GM12878 (cell line): ENCODE measurements around the gene LDLRAD3. TPM values are rescaled to one million over a fixed set of nuclear protein-coding genes. Genes with fewer than 3 reads are reported as not detected.

Experiments used
- ATAC-seq: fragments of 200-7000 bp; cut with Tn5 transposase; 3 replicates; pipeline ENCODE4 v1.9.1; 2020; ENCODE audit warnings: mild to moderate bottlenecking, moderate library complexity
- BruUV-seq: library from RNA; stranded (reverse); fragments of 400-500 nt; replicated peaks from 2 replicates; lab custom pipeline; 2021; lab: Mats Ljungman, UMichigan
- CTCF ChIA-PET: fragments of 300-600 bp; sonication (Branson Sonifier 250); formaldehyde crosslinking; extraction: SDS; loops from one replicate; lab custom pipeline; 2021; ENCODE audit warnings: inconsistent platforms; lab: Yijun Ruan, JAX
- POLR2A ChIA-PET: fragments of 350-600 bp; formaldehyde crosslinking; extraction: SDS; loops from one replicate; lab custom pipeline; 2021; ENCODE audit warnings: inconsistent platforms; lab: Charles Lee
- RAD21 ChIA-PET: fragments of 300-600 bp; sonication (Branson Sonifier 250); formaldehyde crosslinking; loops from one replicate; lab custom pipeline; 2023; ENCODE audit warnings: antibody characterized with exemption; ENCODE audit not compliant: unreplicated experiment; lab: Charles Lee
- SMC1A ChIA-PET: fragments of 300-600 bp; sonication (Branson Sonifier 250); formaldehyde crosslinking; loops from one replicate; lab custom pipeline; 2023; ENCODE audit not compliant: unreplicated experiment, uncharacterized antibody; lab: Charles Lee
- DNase-seq: peaks from one replicate; pipeline ENCODE4 v3.0.0-alpha.2; 2011; ENCODE audit warnings: low read depth, low spot score
- FAIRE-seq: peaks from 3 replicates; lab custom pipeline; 2011; peaks lifted over from hg19 to GRCh38; lab: Jason Lieb, UNC
- H2AFZ ChIP-seq: 2 replicates; pipeline ENCODE4 v1.6.0; 2011; ENCODE audit warnings: low read depth, low read length, control low read depth; ENCODE audit not compliant: control insufficient read depth
- H3K27ac ChIP-seq: 2 replicates; pipeline ENCODE4 v1.5.1; 2011; ENCODE audit warnings: control low read depth; ENCODE audit not compliant: control insufficient read depth, insufficient read depth
- H3K27me3 ChIP-seq, 2 experiments: replicated peaks in 1 of 2; 2 replicates each; pipeline versions ENCODE4 v1.6.0 to v1.6.1; 2011; ENCODE audit warnings: low read length in 1 of 2; ENCODE audit not compliant: control insufficient read depth in 2 of 2, insufficient read depth in 2 of 2
- H3K36me3 ChIP-seq, 2 experiments: 2 replicates each; pipeline ENCODE4 v1.5.1; 2011; ENCODE audit warnings: low read length in 1 of 2; ENCODE audit not compliant: control insufficient read depth in 2 of 2, insufficient read depth in 2 of 2
- H3K4me1 ChIP-seq: 2 replicates; pipeline ENCODE4 v1.6.1; 2011; ENCODE audit warnings: mild to moderate bottlenecking, low read length, moderate library complexity, mixed read lengths; ENCODE audit not compliant: control insufficient read depth, insufficient read depth
- H3K4me2 ChIP-seq: 2 replicates; pipeline ENCODE4 v1.6.0; 2011; ENCODE audit warnings: control low read depth; ENCODE audit not compliant: control insufficient read depth, insufficient read depth
- H3K4me3 ChIP-seq: fragments of 200-600 bp; sonication (generic); 2 replicates; pipeline ENCODE4 v1.5.1; 2016
- H3K79me2 ChIP-seq: 2 replicates; pipeline ENCODE4 v1.6.0; 2011; ENCODE audit warnings: low read length; ENCODE audit not compliant: control insufficient read depth, insufficient read depth
- H3K9ac ChIP-seq: 2 replicates; pipeline ENCODE4 v1.8.0; 2011; ENCODE audit warnings: low read length, control low read depth, mixed read lengths; ENCODE audit not compliant: control insufficient read depth, insufficient read depth
- H3K9me3 ChIP-seq: replicated peaks from 3 replicates; pipeline ENCODE4 v1.5.1; 2011; ENCODE audit warnings: mild to moderate bottlenecking, low read length; ENCODE audit not compliant: control insufficient read depth, insufficient read depth
- H4K20me1 ChIP-seq: 2 replicates; pipeline ENCODE4 v1.6.0; 2011; ENCODE audit not compliant: control insufficient read depth, insufficient read depth
- BMI1 ChIP-seq: fragments of 450-650 bp; IDR thresholded peaks from 2 replicates; pipeline ENCODE4 v1.6.1; 2016; ENCODE audit warnings: mild to moderate bottlenecking, moderate library complexity, borderline replicate concordance
- CBX3 ChIP-seq: fragments of 200-600 bp; sonication (generic); IDR thresholded peaks from 2 replicates; pipeline ENCODE4 v1.6.1; 2016; ENCODE audit warnings: low read depth, borderline replicate concordance
- CREM ChIP-seq: IDR thresholded peaks from 2 replicates; pipeline ENCODE4 v1.6.1; 2014; ENCODE audit warnings: antibody characterized with exemption, low read depth
- CTCF ChIP-seq, 3 experiments: IDR thresholded peaks in 2 of 3; conservative IDR thresholded peaks in 1 of 3; 2 replicates each; pipeline ENCODE4 v1.5.1; 2011; ENCODE audit warnings: low read depth in 3 of 3, low read length in 3 of 3, mild to moderate bottlenecking in 3 of 3, control low read depth in 2 of 3, moderate library complexity in 2 of 3, inconsistent platforms in 1 of 3, mixed read lengths in 1 of 3; ENCODE audit not compliant: control insufficient read depth in 2 of 3, insufficient read depth in 1 of 3; ENCODE audit errors: extremely low read depth in 1 of 3
- EP300 ChIP-seq, 2 experiments: fragments of 150-350 bp in 1 of 2; IDR thresholded peaks; 2 replicates each; pipeline ENCODE4 v1.6.1; 2011 to 2012; ENCODE audit warnings: low read depth in 2 of 2, low read length in 2 of 2, borderline replicate concordance in 1 of 2, improper control_type of control experiment in 1 of 2, inconsistent platforms in 1 of 2; ENCODE audit not compliant: control insufficient read depth in 1 of 2
- FOXK2 ChIP-seq: fragments of 450-650 bp; IDR thresholded peaks from 2 replicates; pipeline ENCODE4 v1.6.1; 2017; ENCODE audit warnings: mild to moderate bottlenecking, moderate library complexity
- IRF3 ChIP-seq: fragments of 450-650 bp; IDR thresholded peaks from 2 replicates; pipeline ENCODE4 v1.6.1; 2014; ENCODE audit warnings: mild to moderate bottlenecking
- NFIC ChIP-seq: IDR thresholded peaks from 2 replicates; pipeline ENCODE4 v1.6.1; 2012; ENCODE audit warnings: low read depth, mild to moderate bottlenecking, inconsistent platforms, low read length, moderate library complexity
- NFYA ChIP-seq: IDR thresholded peaks from 2 replicates; pipeline ENCODE4 v1.6.1; 2011; ENCODE audit warnings: low read depth, mild to moderate bottlenecking, low read length, improper control_type of control experiment, borderline replicate concordance
- NFYB ChIP-seq: IDR thresholded peaks from 2 replicates; pipeline ENCODE4 v1.6.1; 2011; ENCODE audit warnings: low read depth, mild to moderate bottlenecking, low read length, improper control_type of control experiment, moderate library complexity; ENCODE audit not compliant: insufficient read depth
- POLR2AphosphoS2 ChIP-seq: IDR thresholded peaks from 2 replicates; pipeline ENCODE4 v1.6.1; 2011; ENCODE audit warnings: low read depth, mild to moderate bottlenecking, low read length, improper control_type of control experiment, moderate library complexity
- SMAD5 ChIP-seq: IDR thresholded peaks from 2 replicates; pipeline ENCODE4 v1.6.1; 2016; ENCODE audit warnings: antibody characterized with exemption, low read depth
- ZBTB33 ChIP-seq: fragments of 450-650 bp; IDR thresholded peaks from 2 replicates; pipeline ENCODE4 v1.6.1; 2017; ENCODE audit warnings: mild to moderate bottlenecking
- ZNF217 ChIP-seq: fragments of 450-650 bp; IDR thresholded peaks from 2 replicates; pipeline ENCODE4 v1.6.1; 2017; ENCODE audit warnings: antibody characterized with exemption, mild to moderate bottlenecking
- ZSCAN29 ChIP-seq: fragments of 450-650 bp; IDR thresholded peaks from 2 replicates; pipeline ENCODE4 v1.6.1; 2017; ENCODE audit warnings: mild to moderate bottlenecking, moderate library complexity
- WGBS: methylation state at CpG from one replicate; pipeline ENCODE4 v1.1.6; 2016; ENCODE audit warnings: low lambda C conversion rate; ENCODE audit not compliant: insufficient replicate concordance, insufficient coverage; ENCODE audit errors: missing lambda C conversion rate; 5-methylcytosine and 5-hydroxymethylcytosine counted together
- in situ Hi-C: fragments of 300-500 bp; cut with MboI; formaldehyde crosslinking; loops from 9 replicates; pipeline ENCODE4 v1.14.3; 2018; ENCODE audit warnings: mixed read lengths
- intact Hi-C: fragments of 100-400 bp; cut with micrococcal nuclease; formaldehyde crosslinking; loops from one replicate; pipeline ENCODE4 v1.14.2; 2022; ENCODE audit not compliant: unreplicated experiment
- polyA plus RNA-seq, 11 experiments: library from polyadenylated mRNA; depleted of rRNA in 4 of 11; unstranded in 6 of 11; stranded (reverse) in 5 of 11; fragments of >200 nt; fragmentation: Nextera tagmentation in 4 of 11; fragmentation: Illumina TruSeq in 1 of 11; extraction: Ambion mirVana in 4 of 11; extraction: Trizol in 1 of 11; gene quantifications; 1 replicate in 1 of 11; 2 replicates in 10 of 11; pipeline versions ENCODE4 v1.2.1 to v1.2.3, GENCODE V29; 2011 to 2016; ENCODE audit warnings: inconsistent platforms in 2 of 11, missing spikeins in 2 of 11, low read depth in 1 of 11
- total RNA-seq, 4 experiments: library from RNA; depleted of rRNA in 3 of 4; stranded (reverse); fragments of >200 nt in 3 of 4; fragmentation: Illumina TruSeq in 1 of 4; extraction: Trizol in 1 of 4; gene quantifications; 2 replicates each; pipeline versions ENCODE4 v1.2.1 to v1.2.3, GENCODE V29; 2013 to 2021

The LDLRAD3 gene
- total and polyA plus RNA-seq, 10 of the 15 experiments (the other 5 are each of a cell fraction or from before 2014, with no cell fraction given): 2.5 to 17.2 (median 10.7) TPM

GRCh38 chr11:36097219-36097650 lies 153.4 kb downstream of the LDLRAD3 start (continued):
- TF ChIP-seq CTCF (IDR thresholded peaks at IDR 0.05 in 2 of 3, conservative IDR thresholded peaks at IDR 0.05 in 1 of 3; ENCODE audit: control insufficient read depth in 2 of 3, extremely low read depth in 1 of 3, insufficient read depth in 1 of 3, low read depth in 3 of 3, low read length in 3 of 3) (no peak), SMAD5 (no peak), NFYA (no peak), POLR2AphosphoS2 (no peak)

GRCh38 chr11:36098087-36098486 lies 154.2 kb downstream of the LDLRAD3 start:
- RAD21 ChIA-PET: interaction anchor here (1.2 kb wide), 1 partner anchor 28 kb away, joined by 3 read pairs; no protein-coding TSS in a partner anchor
- no peak for FAIRE-seq
- H2AFZ ChIP-seq: no peak overlapping the region
- SMC1A ChIA-PET: no interaction called here
- peaks cover 2% of the 10 kb centered on the region in 2 experiments; a peak in 1 of 4 replicates for H3K27me3 ChIP-seq
- in situ Hi-C loops: no loop called here
- no peaks in the 10 kb centered on the region for H3K4me1 ChIP-seq
- 37% methylated on average over 6 of the region's 6 CpGs for WGBS
- no peak overlapping the region for H3K9ac ChIP-seq
- H3K9me3 ChIP-seq: no peaks in the 10 kb centered on the region; the same call in 2 of the 3 replicates
- no peaks in the 10 kb centered on the region for H3K79me2 ChIP-seq
- H3K27ac ChIP-seq: no peak overlapping the region
- intact Hi-C loops: no loop called here
- no peak overlapping the region for H3K4me2 ChIP-seq
- H4K20me1 ChIP-seq: no peaks in the 10 kb centered on the region
- POLR2A ChIA-PET: no interaction called here
- H3K4me3 ChIP-seq: no peak overlapping the region
- CTCF ChIA-PET: no interaction called here
- no peak for DNase-seq
- no TSS peak for BruUV-seq
- H3K36me3 ChIP-seq: no peaks in the 10 kb centered on the region
- ATAC-seq: no peak
- TF ChIP-seq SMAD5 (no peak), CREM (no peak), IRF3 (no peak), ZSCAN29 (no peak), ZBTB33 (no peak), FOXK2 (no peak), ZNF217 (no peak), BMI1 (no peak), EP300 (IDR thresholded peaks at IDR 0.05; ENCODE audit: borderline replicate concordance in 1 of 2, control insufficient read depth in 1 of 2, low read depth in 2 of 2, low read length in 2 of 2) (no peak), NFYB (no peak), NFIC (no peak), CBX3 (no peak)
